ENCODE results near the gene GIPC2.

GIPC2 gene

DNA sequence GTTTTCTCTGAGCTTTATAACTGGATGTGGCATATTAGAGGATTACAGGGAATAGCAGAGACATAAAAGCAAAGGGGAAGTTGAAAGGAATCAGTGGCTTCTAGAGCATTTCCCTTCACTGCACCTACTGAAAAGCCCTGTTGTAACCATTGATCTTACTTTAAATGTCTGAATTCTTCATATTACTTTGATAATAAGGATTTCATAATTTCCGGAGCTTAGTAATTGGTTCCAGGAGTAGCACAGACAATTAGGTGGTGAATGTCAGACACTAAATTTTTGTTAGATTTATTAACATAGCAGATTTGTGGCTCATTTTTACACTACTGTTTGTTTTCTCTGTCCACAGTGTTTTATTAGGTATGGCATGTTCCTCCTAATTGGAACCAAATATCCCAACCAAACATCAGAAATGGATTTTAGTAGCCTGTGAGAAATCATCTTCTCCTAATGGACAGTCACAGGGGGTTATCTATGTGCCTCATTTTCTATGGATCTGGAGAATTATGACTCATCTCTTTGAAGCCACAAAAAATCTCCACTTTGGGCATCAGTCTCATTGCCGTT is 100.5 kb downstream of the GIPC2 start:
- no peak for DNase-seq (ENCODE audit: low read depth)

DNA sequence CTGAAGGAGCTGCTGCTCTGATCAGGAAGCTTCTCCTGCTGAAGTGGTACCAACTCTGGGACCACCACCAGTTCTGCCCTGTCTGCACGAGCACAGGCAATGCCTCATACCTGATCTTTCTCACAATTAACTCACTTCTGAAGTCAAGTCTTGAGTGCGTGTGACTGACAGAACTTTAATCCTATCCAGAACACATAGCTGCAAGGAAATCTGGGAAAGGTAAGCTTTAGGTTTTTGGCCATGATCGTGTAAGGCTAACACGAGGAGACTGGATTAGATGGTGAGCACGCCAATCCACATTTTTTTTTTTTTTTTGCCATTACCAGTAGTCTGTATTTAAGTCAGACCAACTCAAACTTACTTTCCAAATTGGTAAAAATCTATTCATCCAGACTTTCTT is 101.3 kb downstream of the GIPC2 start:
- DNase-seq (ENCODE audit: low read depth) = no peak

DNA sequence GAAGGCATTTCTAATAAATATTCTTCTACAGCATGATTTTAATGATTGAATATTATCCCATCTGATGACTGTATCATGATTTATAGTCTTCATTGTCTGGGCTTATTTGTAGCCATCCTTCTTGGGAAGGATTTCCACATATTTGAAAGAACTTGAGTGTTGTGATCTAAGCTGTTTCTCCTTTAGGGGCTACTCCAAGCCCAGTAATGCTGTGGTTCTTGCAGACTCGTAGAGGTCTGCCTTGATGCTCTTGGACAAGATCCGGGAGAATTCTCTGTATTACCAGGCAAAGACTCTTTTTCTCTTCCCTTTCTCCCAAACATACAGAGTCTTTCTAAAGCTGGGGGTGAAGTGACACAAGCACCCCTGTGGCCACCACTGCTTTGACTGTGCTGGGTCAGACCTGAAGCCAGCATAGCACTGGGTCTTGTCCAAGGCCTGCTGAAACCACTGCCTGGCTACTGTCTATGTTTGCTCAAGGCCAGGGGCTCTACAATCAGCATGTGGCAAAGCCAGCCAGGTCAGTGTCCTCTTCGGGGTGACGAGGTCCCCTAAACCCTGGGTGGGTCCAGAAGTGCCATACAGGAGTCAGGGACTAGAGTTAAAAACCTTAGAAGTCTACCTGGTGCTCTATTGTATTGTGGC is 107.4 kb downstream of the GIPC2 start:
- no peak for DNase-seq (ENCODE audit: low read depth)

DNA sequence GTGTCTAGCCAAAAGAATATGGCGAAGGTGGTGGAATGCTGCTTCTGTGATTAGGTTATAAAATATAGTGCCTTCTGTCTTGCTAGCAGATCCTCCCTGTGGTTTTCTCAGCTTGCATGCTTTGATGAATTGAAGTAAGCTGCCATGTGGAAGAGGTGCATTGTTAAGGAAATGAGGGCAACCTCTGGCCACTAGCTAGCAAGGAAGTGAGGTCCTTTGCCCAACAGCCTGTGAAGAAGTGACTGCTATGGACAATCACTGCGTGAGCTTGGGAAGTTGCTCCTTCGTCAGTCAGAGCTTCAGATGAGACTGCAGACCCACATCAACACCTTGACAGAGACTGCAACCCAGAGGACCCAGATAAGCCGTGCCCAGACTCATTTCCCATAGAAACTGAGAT is 109.4 kb downstream of the GIPC2 start:
- DNase-seq (ENCODE audit: low read depth) = no peak

DNA sequence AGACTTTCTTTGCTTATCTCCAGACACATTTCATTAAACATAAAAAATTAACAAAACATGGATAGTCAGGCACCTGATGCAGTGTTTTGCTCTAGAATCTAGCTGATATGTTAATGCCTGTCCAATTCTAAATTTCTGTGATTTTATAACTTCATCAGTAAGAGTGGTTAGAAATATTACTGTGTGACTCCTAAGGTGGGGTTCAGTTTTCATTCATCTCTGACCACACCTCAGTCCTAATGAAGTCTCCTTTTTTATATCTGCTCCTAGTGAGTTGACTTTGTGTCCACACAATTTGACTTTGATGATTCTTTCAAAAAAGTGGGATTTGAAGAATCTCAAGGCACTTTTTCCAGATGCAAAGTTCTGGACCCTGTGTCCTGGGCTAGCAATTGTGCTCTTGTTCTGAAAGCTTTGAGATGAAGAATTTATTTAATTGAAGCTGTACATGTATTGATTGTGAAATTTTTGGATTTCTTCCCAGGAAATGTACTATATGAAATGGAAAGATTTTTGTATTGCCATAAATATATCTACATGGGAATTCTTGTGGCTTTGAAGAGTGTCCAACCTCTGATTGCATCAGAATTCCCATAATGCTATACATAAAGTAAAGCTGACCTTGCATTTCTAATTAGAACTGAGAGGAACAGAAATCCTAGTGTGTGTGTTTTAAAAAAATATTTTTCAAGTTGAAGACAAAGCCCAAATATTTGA is 111.2 kb downstream of the GIPC2 start:
- no peak for DNase-seq (ENCODE audit: low read depth)

DNA sequence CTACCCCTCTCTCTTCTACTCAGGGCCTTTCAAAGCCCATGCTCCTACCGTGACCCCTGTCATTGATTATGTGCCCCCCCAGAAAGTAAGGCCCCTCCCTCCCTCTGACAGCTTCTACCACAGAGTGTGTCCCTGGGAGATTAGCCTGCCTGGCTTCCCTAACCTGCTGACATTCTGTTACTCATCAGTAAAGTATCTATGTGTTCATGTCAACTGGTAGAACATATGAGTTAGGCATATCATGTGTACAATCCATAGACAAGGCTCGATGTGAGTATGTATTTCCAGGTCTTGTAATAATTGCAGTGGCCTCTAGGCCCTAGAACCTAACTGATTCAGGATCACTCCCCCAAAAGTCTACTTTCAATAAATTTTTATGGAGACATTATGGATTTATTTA is 120.0 kb downstream of the GIPC2 start:
- DNase-seq (ENCODE audit: low read depth) = no peak

DNA sequence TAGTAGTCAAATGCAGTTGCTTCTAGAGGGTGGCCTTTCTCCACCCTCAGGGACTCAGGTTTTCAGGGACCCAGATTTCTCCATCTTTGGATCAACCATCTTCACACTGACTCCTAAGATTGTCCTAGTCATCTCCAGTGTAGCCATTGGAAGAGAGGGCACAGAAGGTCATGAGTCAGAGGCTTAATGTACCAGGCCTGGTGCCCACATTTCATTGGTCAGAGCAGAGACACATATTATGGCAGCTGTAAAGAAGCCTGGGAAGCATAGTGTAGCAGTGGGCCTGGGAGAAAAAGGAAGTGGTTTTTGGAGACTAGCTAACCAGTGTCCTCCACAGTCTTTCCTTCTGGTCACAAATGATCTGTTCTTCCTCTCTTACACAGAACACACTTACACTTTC is 122.5 kb downstream of the GIPC2 start:
- DNase-seq (ENCODE audit: low read depth) = no peak

DNA sequence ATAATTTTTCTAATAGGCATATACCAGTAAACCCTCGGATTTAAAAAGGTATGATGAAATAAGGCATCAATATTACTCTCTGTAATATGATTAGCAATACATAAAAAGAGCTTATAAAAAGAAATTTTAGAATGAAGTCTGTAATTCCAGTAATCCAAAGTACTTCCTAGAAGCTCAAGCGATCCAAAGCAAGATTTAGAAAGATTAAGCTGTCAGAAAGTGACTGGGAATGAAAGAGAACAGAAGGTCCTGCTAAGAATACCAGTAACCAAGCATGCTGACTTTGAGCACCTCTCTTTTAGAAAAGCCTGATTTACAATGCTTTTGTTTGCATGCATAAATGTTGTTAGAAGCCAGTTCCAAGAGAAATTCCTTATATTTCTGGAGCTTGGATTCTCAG is 125.1 kb downstream of the GIPC2 start:
- DNase-seq (ENCODE audit: low read depth) = no peak

DNA sequence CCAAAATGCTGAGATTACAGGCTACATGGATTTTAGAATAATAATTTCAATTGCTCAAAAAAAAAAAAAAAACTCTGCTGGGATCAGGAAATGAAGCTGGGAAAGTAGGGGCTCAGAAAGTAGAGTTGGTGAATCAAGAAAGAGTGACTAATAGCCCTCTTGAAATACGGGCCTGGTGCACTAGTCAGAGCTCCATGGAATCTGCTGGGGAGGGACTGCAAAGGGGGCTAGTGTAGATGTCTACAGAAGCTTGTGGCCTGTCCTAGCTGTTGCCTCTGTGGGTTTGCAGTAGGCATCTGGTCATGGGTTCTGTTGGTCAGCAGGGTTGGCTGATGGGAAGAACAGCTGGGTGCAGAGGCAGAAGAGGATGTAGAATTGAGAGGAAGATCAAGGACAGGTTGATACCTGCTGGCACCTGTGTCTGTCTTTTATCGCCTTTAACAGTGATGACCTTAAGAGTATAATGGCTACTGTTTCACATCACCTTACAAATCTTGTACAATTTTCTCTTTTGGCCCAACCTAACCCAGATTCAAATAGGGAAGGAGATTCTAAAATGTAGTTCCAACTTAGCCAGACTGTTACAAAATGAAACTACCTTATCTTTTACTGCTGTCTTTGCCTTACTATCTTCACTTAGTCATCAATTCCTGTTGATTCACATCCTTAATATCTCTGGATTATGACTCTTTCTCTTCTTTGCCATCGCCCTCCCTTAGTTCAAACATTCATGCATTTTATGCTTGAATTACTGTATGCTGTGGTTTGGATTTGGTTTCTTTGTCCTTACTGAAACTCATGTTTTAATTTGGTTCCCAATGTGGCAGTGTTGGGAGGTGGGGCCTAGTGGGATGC is 126.2 kb downstream of the GIPC2 start:
- no peak for DNase-seq (ENCODE audit: low read depth)

- no peak for DNase-seq (ENCODE audit: low read depth)
Measured at GRCh38 chr1:78176448-78176847, 130.7 kb downstream of the GIPC2 start.

DNA sequence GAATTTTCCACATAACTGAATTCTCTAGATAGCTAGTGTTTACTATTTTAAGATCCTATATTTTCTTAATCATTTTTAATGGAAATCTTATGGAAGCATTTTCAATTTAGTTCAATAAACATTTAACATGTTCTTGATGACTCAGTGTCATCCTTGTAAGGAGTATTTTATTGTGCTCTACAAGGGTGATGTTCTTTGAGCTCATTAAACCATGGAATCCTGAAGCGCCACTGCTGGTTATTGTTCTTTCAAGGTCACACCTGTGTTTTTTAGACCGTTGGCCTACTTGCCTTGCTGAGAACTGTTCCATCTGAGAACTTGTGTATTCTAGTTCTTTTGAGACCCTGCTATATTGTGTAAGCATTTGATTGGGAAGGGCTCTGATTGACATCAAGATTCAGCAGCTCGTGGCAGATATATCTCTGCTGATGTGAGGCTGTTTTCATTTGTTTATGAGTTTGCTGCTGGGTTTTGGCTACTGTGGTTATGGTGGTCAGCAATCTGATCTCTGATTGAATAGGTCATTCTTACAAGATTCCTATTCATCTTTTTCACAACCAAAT is 132.0 kb downstream of the GIPC2 start:
- no peak for DNase-seq (ENCODE audit: low read depth)

GRCh38 chr1:78178816-78179215 is 133.1 kb downstream of the GIPC2 start:
- DNase-seq (ENCODE audit: low read depth) = no peak

GRCh38 chr1:78184460-78185072 is 138.8 kb downstream of the GIPC2 start:
- no peak for DNase-seq (ENCODE audit: low read depth)
